Measurements from ENCODE around the gene SEZ6. TPM values are rescaled to one million over a fixed set of nuclear protein-coding genes. Genes with fewer than 3 reads are reported as not detected.

SEZ6 gene
- total and polyA plus RNA-seq, 7 donors: 0.36 to 0.99 (median 0.54) TPM; not detected in 3

DNA sequence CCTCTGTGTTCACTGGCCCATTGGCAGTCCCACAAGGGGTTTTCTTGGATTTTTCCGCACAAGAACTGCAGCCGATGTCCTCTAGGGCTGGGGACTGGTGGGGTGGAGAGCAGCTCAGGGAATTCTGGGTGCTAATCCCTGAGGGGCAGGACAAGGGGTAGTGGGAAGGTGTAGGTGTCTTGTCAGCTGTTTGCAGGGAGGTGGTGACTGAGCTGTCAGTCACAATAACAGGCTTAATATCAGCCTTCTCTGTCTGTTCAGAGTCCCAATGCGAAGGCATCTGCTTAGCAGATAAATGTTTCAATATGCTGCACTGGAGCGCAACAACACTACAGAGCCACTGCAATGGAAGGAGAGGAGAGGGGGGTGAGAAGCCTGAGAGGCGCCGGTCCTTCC, 92.9 kb downstream of the SEZ6 start:
- no peak overlapping the region for H3K4me3 ChIP-seq
- H3K4me1 ChIP-seq: peaks cover 0 to 16% (median 16%) of the 10 kb centered on the region in 4 donors
- no peak for TF ChIP-seq POLR2AphosphoS5 (IDR thresholded peaks at IDR 0.05)
- TF ChIP-seq EP300 (IDR thresholded peaks at IDR 0.05): no peak
- TF ChIP-seq POLR2A (IDR thresholded peaks at IDR 0.05): no peak
- TF ChIP-seq, protein P1, sequence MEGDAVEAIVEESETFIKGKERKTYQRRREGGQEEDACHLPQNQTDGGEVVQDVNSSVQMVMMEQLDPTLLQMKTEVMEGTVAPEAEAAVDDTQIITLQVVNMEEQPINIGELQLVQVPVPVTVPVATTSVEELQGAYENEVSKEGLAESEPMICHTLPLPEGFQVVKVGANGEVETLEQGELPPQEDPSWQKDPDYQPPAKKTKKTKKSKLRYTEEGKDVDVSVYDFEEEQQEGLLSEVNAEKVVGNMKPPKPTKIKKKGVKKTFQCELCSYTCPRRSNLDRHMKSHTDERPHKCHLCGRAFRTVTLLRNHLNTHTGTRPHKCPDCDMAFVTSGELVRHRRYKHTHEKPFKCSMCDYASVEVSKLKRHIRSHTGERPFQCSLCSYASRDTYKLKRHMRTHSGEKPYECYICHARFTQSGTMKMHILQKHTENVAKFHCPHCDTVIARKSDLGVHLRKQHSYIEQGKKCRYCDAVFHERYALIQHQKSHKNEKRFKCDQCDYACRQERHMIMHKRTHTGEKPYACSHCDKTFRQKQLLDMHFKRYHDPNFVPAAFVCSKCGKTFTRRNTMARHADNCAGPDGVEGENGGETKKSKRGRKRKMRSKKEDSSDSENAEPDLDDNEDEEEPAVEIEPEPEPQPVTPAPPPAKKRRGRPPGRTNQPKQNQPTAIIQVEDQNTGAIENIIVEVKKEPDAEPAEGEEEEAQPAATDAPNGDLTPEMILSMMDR (IDR thresholded peaks at IDR 0.05): no peak
- H3K27me3 ChIP-seq: no peaks in the 10 kb centered on the region
- H3K36me3 ChIP-seq: peaks cover 65 to 90% (median 84%) of the 10 kb centered on the region in 4 donors
- DNase-seq: no peak
- 93 to 95% methylated on average over 6 of the region's 6 CpGs for WGBS, 2 donors
- no peak overlapping the region for H3K27ac ChIP-seq
- intact Hi-C loops (cut with DNase I): no loop called here
- no peaks in the 10 kb centered on the region for H3K9me3 ChIP-seq

DNA sequence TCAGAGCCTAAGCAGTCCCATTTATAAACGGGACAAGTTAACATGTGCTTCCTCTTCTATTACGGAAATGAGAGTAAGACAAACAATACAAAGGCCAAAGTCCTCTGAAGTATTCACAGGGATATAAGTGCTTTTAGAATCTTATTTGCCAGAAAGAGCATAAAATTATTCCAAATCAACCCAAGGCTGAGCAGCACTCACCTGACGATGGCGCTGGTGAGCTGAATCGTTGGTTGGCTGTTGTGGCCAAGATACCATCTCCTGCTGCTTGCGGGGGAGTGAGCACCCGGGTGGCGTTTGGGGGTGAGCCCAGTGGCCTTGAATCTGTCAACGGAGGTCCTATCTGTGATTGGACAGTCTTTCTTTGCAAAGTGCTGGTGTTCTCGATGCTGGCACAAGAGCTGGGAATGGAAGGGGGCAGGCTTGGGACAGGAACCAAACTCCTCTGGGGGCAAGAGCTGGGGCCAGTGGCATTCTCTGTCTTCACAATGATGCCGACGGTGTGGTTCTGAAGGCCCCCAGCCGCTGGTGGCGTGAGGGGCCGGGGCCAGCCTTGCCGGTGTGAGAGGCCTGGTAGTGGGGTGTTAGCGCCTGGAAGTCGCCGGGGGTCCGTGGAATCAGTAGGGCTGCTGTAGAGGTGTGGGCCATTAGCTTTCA, 93.4 kb downstream of the SEZ6 start:
- intact Hi-C loops (cut with DNase I): no loop called here
- peaks cover 62 to 87% (median 79%) of the 10 kb centered on the region in 4 donors for H3K36me3 ChIP-seq
- peaks cover 0 to 22% (median 21%) of the 10 kb centered on the region in 4 donors for H3K4me1 ChIP-seq
- 55 to 81% methylated on average over 20 of the region's 20 CpGs for WGBS, 2 donors
- no peak for DNase-seq
- H3K27ac ChIP-seq: peak overlapping the region in 1 of 4 donors; percentile 5
- TF ChIP-seq, protein P1 (IDR thresholded peaks at IDR 0.05): no peak
- TF ChIP-seq POLR2A (IDR thresholded peaks at IDR 0.05): no peak
- no peak for TF ChIP-seq POLR2AphosphoS5 (IDR thresholded peaks at IDR 0.05)
- TF ChIP-seq EP300 (IDR thresholded peaks at IDR 0.05): no peak
- H3K4me3 ChIP-seq: no peak overlapping the region
- no peaks in the 10 kb centered on the region for H3K9me3 ChIP-seq
- no peaks in the 10 kb centered on the region for H3K27me3 ChIP-seq

DNA sequence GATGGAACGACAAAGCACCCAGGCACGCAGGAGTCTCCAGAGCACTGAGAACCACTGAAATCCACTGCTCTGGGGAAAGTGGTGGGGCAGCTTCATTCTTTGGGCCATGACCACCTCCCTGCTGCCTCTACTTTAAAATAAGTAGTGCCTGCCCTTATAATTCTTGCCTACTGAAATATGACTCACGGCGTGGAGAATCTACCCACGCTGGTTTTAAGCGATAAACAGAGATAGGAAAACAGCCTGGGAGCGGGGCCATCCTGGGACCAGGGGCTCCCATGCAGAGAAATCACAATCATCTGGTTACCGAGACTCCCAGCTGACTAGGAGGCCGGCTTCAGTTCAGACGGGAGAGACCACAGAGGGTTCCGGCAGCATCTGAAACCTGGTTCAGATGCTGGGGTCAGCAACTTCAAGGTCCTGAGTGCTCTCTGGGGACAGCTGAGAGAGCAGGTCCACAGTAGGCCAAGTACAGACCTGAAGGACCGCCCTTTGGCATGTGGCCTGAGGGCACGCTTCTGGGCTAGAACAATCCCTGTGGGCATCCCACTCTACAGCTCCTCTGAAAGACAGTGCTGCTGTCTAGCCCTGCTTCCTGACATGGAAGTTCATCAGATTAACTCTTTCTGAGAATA, 94.3 kb downstream of the SEZ6 start:
- H3K27me3 ChIP-seq: no peaks in the 10 kb centered on the region
- no peak for DNase-seq
- intact Hi-C loops (cut with DNase I): no loop called here
- no peaks in the 10 kb centered on the region for H3K9me3 ChIP-seq
- no peak overlapping the region for H3K27ac ChIP-seq
- H3K4me3 ChIP-seq: no peak overlapping the region
- peaks cover 0 to 30% (median 29%) of the 10 kb centered on the region in 4 donors for H3K4me1 ChIP-seq
- WGBS, 2 donors: 93 to 94% methylated on average over 13 of the region's 13 CpGs
- H3K36me3 ChIP-seq: peaks cover 60 to 87% (median 71%) of the 10 kb centered on the region in 4 donors
- TF ChIP-seq POLR2AphosphoS5 (IDR thresholded peaks at IDR 0.05) (no peak), EP300 (IDR thresholded peaks at IDR 0.05) (no peak), POLR2A (IDR thresholded peaks at IDR 0.05) (no peak)
- TF ChIP-seq, protein P1 (IDR thresholded peaks at IDR 0.05): no peak

DNA sequence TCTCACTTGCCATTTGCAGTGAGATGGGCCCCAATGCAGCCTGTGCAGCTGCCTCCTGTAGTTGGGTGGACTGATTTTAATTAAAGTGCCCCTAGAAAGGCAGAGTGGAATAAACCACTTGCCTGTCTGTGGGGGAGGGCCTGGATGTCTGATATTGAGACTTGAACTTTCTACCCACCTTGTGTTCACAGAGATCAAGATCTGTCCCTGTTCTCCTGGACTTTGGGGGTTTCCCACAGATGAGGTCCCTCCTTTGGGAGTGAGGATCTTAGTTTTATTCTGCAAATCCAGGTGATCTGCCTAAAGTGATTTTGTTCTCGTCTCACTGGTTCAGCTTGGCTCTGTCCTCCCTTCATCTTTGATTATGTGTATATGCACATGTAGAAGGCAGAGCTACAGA, 95.3 kb downstream of the SEZ6 start:
- no peak for TF ChIP-seq POLR2AphosphoS5 (IDR thresholded peaks at IDR 0.05)
- TF ChIP-seq EP300 (IDR thresholded peaks at IDR 0.05): no peak
- TF ChIP-seq, protein P1 (IDR thresholded peaks at IDR 0.05): no peak
- TF ChIP-seq POLR2A (IDR thresholded peaks at IDR 0.05): no peak
- peaks cover 62 to 87% (median 70%) of the 10 kb centered on the region in 4 donors for H3K36me3 ChIP-seq
- H3K27ac ChIP-seq: no peak overlapping the region
- no peak overlapping the region for H3K4me3 ChIP-seq
- H3K27me3 ChIP-seq: no peaks in the 10 kb centered on the region
- H3K4me1 ChIP-seq: peaks cover 0 to 37% (median 34%) of the 10 kb centered on the region in 4 donors
- intact Hi-C loops (cut with DNase I): no loop called here
- H3K9me3 ChIP-seq: no peaks in the 10 kb centered on the region
- 88% methylated on average over 1 of the region's 1 CpG for WGBS, 2 donors
- no peak for DNase-seq
